GM23248 (cell line): ENCODE results near the gene NCAPD2. TPM values are rescaled to one million over a fixed set of nuclear protein-coding genes. Genes with fewer than 3 reads are reported as not detected.
"Not testable (repeated sequence)": the region's sequence is repeated elsewhere in the genome, so short reads cannot be mapped to it uniquely, and the experiment has no call there.

Experiments
- DNase-seq: peaks from one replicate; pipeline ENCODE4 v3.0.0-alpha.2; 2015
- H2AFZ ChIP-seq: fragments of 200-600 bp; sonication (generic); 2 replicates; pipeline ENCODE4 v1.6.1; 2016; ENCODE audit warnings: antibody characterized with exemption
- H3F3A ChIP-seq: fragments of 200-600 bp; sonication (generic); 2 replicates; pipeline ENCODE4 v1.6.1; 2016; ENCODE audit warnings: mild to moderate bottlenecking, antibody characterized with exemption, mixed run types; ENCODE audit not compliant: insufficient read depth
- H3K27ac ChIP-seq: fragments of 200-600 bp; sonication (generic); 2 replicates; pipeline ENCODE4 v1.5.1; 2016; ENCODE audit warnings: mild to moderate bottlenecking
- H3K27me3 ChIP-seq: fragments of 200-600 bp; sonication (generic); replicated peaks from 2 replicates; pipeline ENCODE4 v1.6.1; 2016; ENCODE audit warnings: mild to moderate bottlenecking; ENCODE audit not compliant: insufficient read depth
- H3K36me3 ChIP-seq: fragments of 200-600 bp; sonication (generic); 2 replicates; pipeline ENCODE4 v1.6.1; 2016; ENCODE audit warnings: low read depth, mild to moderate bottlenecking
- H3K4me1 ChIP-seq: fragments of 200-600 bp; sonication (generic); 2 replicates; pipeline ENCODE4 v1.6.1; 2016; ENCODE audit warnings: mild to moderate bottlenecking; ENCODE audit not compliant: insufficient read depth
- H3K4me2 ChIP-seq: fragments of 200-600 bp; sonication (generic); one replicate; pipeline ENCODE4 v1.6.1; 2016; ENCODE audit warnings: mild to moderate bottlenecking; ENCODE audit not compliant: unreplicated experiment
- H3K4me3 ChIP-seq: fragments of 200-600 bp; sonication (generic); 2 replicates; pipeline ENCODE4 v1.5.1; 2016; ENCODE audit warnings: mild to moderate bottlenecking
- H3K79me2 ChIP-seq: fragments of 200-600 bp; sonication (generic); 2 replicates; pipeline ENCODE4 v1.6.1; 2016; ENCODE audit warnings: mild to moderate bottlenecking; ENCODE audit not compliant: insufficient read depth
- H3K9ac ChIP-seq: fragments of 200-600 bp; sonication (generic); 2 replicates; pipeline ENCODE4 v1.6.1; 2016; ENCODE audit warnings: mild to moderate bottlenecking
- H3K9me2 ChIP-seq: fragments of 200-600 bp; sonication (generic); 2 replicates; pipeline ENCODE4 v1.6.1; 2016; ENCODE audit warnings: mixed run types, mild to moderate bottlenecking, moderate library complexity; ENCODE audit not compliant: insufficient read depth
- H3K9me3 ChIP-seq: fragments of 200-600 bp; sonication (generic); one replicate; pipeline ENCODE4 v1.6.1; 2017; ENCODE audit warnings: low read depth
- H4K20me1 ChIP-seq: fragments of 200-600 bp; sonication (generic); 2 replicates; pipeline ENCODE4 v1.6.0; 2016; ENCODE audit not compliant: insufficient read depth
- EZH2 ChIP-seq: fragments of 200-600 bp; sonication (generic); IDR thresholded peaks from 2 replicates; pipeline ENCODE4 v1.6.1; 2018; ENCODE audit warnings: antibody characterized with exemption, mild to moderate bottlenecking; ENCODE audit not compliant: insufficient read depth, poor library complexity, severe bottlenecking
- EZH2phosphoT487 ChIP-seq: fragments of 200-600 bp; sonication (generic); IDR thresholded peaks from 2 replicates; pipeline ENCODE4 v1.6.1; 2018; ENCODE audit warnings: antibody characterized with exemption, moderate library complexity, mild to moderate bottlenecking, low read depth; ENCODE audit not compliant: insufficient read depth
- WGBS, 2 experiments: methylation state at CpG; one replicate each; pipeline ENCODE4 v1.1.6; 2015 to 2017; ENCODE audit warnings: low lambda C conversion rate in 2 of 2, low coverage in 1 of 2; ENCODE audit errors: missing lambda C conversion rate in 2 of 2; 5-methylcytosine and 5-hydroxymethylcytosine counted together
- in situ Hi-C: fragments of 300-500 bp; cut with MboI; formaldehyde crosslinking; loops from 2 replicates; pipeline ENCODE4 v1.15.0; 2020
- polyA plus RNA-seq: library from polyadenylated mRNA; unstranded; fragments of >200 nt; fragmentation: Nextera tagmentation; extraction: Ambion mirVana; gene quantifications from 2 replicates; pipeline ENCODE4 v1.2.1, GENCODE V29; 2016
- total RNA-seq: library from RNA; depleted of rRNA; stranded (reverse); fragments of >200 nt; shearing (Covaris generic); gene quantifications from 2 replicates; pipeline ENCODE4 v1.2.3, GENCODE V29; 2014

NCAPD2 gene
- total and polyA plus RNA-seq, 2 experiments from 2014 or later, result 15.5 to 26.3 TPM

DNA sequence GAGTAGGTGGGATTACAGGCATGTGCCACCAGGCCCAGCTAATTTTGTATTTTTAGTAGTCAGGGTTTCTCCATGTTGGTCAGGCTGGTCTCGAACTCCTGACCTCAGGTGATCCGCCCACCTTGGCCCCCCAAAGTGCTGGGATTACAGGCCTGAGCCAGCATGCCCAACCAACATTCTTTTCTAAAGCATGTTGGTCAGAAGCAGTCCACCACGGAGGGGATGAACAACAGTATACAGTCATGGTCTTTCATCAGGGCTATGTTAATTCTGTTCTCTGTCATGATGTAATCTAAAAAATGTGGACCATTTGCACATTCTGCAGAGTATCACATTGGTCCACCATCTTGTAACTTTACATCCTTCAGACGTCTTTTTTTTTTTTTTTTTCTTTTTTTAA lies 4.5 kb upstream of the NCAPD2 start:
- Histone ChIP-seq H4K20me1 (no peaks in the 10 kb centered on the region), H3K4me3 (no peak overlapping the region), H3K79me2 (peaks cover 20% of the 10 kb centered on the region), H3K9me3 (no peaks in the 10 kb centered on the region), H3K27ac (no peak overlapping the region), H3K4me1 (peaks cover 9% of the 10 kb centered on the region), H3K27me3 (no peaks in the 10 kb centered on the region), H3K36me3 (0 out of 2 replicates have a peak, but pooled peaks cover 7% of the 10 kb centered on the region), H3K9me2 (no peaks in the 10 kb centered on the region), H3F3A (peaks cover 15% of the 10 kb centered on the region), H2AFZ (no peak overlapping the region), H3K9ac (no peak overlapping the region), H3K4me2 (no peak overlapping the region)
- peak; percentile 32 for DNase-seq
- in situ Hi-C loops, result no loop called here
- WGBS, 2 experiments, result 53 to 65% methylated on average over 4 of the region's 4 CpGs
- TF ChIP-seq EZH2phosphoT487 (no peak), EZH2 (no peak)

DNA sequence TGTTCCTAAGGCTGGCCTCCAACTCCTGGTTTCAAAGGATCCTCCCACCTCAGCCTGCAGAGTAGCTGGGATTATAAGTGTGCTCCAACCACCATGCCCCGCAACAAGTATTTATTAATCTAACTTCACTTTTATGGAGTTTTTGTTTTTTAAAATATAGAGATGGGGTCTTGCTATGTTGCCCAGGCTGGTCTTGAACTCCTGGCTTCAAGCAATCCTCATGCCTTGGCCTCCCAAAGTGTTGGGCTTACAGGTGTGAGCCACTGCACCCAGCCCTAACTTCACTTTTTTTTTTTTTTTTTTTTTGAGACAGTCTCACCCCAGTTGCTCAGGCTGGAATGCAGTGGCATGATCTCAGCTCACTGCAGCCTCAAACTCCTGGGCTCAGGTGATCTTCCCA lies 3.2 kb upstream of the NCAPD2 start:
- H3K36me3 ChIP-seq, H3K27ac ChIP-seq, H2AFZ ChIP-seq, H3K4me2 ChIP-seq, in situ Hi-C loops, H3K9ac ChIP-seq, DNase-seq, H3K9me3 ChIP-seq, H3K27me3 ChIP-seq, H3K4me3 ChIP-seq, H3K9me2 ChIP-seq, H4K20me1 ChIP-seq: not testable (repeated sequence)
- 97 to 100% methylated on average over 1 of the region's 1 CpG for WGBS, 2 experiments
- Histone ChIP-seq H3K79me2 (peaks cover 32% of the 10 kb centered on the region), H3K4me1 (peaks cover 21% of the 10 kb centered on the region), H3F3A (peaks cover 19% of the 10 kb centered on the region)

GRCh38 chr12:6492838-6493496 lies 935 bp upstream of the NCAPD2 start, which contains the start of gene MRPL51:
MRPL51 (minus strand) TSS chr12:6493262; CDS start chr12:6493136, 126 bp downstream.
- Histone ChIP-seq H3K4me2 (peak within 1 kb of the TSS; percentile 99), H3K9ac (peak within 1 kb of the TSS; percentile 97), H3K36me3 (0 out of 2 replicates have a peak, but pooled peaks cover 13% of the 10 kb centered on the region), H3K9me2 (no peaks in the 10 kb centered on the region), H2AFZ (peak within 1 kb of the TSS; percentile 96), H3F3A (peaks cover 19% of the 10 kb centered on the region), H3K9me3 (no peaks in the 10 kb centered on the region), H4K20me1 (no peaks in the 10 kb centered on the region), H3K4me1 (peaks cover 21% of the 10 kb centered on the region), H3K27me3 (no peaks in the 10 kb centered on the region), H3K4me3 (peak within 1 kb of the TSS; percentile 98), H3K27ac (peak within 1 kb of the TSS; percentile 98), H3K79me2 (peaks cover 54% of the 10 kb centered on the region)
- 1% methylated on average over 37 to 39 of the region's 39 CpGs for WGBS, 2 experiments
- TF ChIP-seq EZH2phosphoT487, result no peak
- no peak for TF ChIP-seq EZH2
- DNase-seq, result peak; percentile 98
- in situ Hi-C loops, result no loop called here

DNA sequence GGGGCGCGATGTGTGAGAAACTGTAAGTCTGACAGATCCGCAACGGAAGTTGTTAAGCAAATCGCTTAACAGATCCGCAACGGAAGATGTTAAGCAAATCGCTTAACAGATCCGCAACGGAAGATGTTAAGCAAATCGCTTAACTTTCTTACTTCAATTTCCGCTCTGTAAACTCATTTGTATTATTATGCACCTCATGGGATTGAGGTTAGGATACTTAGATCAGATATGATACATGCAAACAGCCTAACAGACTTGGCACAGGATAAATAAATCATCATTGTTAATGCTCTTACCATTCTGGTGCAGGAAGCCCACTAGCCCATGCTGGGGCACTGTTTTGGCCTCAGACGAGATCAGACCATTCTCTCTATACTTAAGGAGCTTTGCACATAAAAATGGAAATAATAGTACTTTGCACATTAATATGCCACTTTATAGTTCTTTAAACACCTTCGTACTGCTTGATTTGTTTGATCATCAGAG lies 399 bp downstream of the NCAPD2 start:
- Histone ChIP-seq H3K9ac (peak overlapping the region; percentile 97), H3K79me2 (peaks cover 63% of the 10 kb centered on the region), H2AFZ (peak overlapping the region; percentile 96), H3K4me1 (peaks cover 21% of the 10 kb centered on the region), H3K9me2 (no peaks in the 10 kb centered on the region), H3F3A (peaks cover 19% of the 10 kb centered on the region), H3K27me3 (no peaks in the 10 kb centered on the region), H3K36me3 (peaks cover 20% of the 10 kb centered on the region; the same call in 1 of the 2 replicates), H3K9me3 (no peaks in the 10 kb centered on the region), H3K4me2 (peak overlapping the region; percentile 83), H4K20me1 (no peaks in the 10 kb centered on the region), H3K27ac (peak overlapping the region; percentile 98), H3K4me3 (peak overlapping the region; percentile 98)
- no peak for DNase-seq
- TF ChIP-seq EZH2 (no peak), EZH2phosphoT487 (no peak)
- in situ Hi-C loops, result no loop called here
- 1% methylated on average over 14 of the region's 14 CpGs for WGBS, 2 experiments
